Panc1 (cell line): ENCODE data around the gene KANSL3. TPM values are rescaled to one million over a fixed set of nuclear protein-coding genes. Genes with fewer than 3 reads are reported as not detected.

Experiments used
- ATAC-seq: fragments of 200-7000 bp; cut with Tn5 transposase; 2 replicates; pipeline ENCODE4 v1.9.1; 2020; ENCODE audit warnings: mild to moderate bottlenecking, moderate library complexity
- BruUV-seq: library from RNA; stranded (reverse); fragments of 400-500 nt; replicated peaks from 2 replicates; lab custom pipeline; 2021; lab: Mats Ljungman, UMichigan
- CTCF ChIA-PET: fragments of 300-600 bp; sonication (Branson Sonifier 250); formaldehyde crosslinking; loops from one replicate; lab custom pipeline; 2022; ENCODE audit warnings: antibody characterized with exemption; lab: Charles Lee
- POLR2A ChIA-PET: fragments of 300-600 bp; sonication (Branson Sonifier 250); formaldehyde crosslinking; loops from one replicate; lab custom pipeline; 2022; ENCODE audit warnings: antibody characterized with exemption; lab: Charles Lee
- DNase-seq: peaks from one replicate; pipeline ENCODE4 v3.0.0-alpha.2; 2010; ENCODE audit warnings: low read depth, low spot score
- H3K27ac ChIP-seq: 2 replicates; pipeline ENCODE4 v1.5.1; 2011; ENCODE audit warnings: mild to moderate bottlenecking, low read length, inconsistent platforms
- H3K27me3 ChIP-seq: fragments of 200-500 bp; sonication (Bioruptor generic); 2 replicates; pipeline ENCODE4 v1.6.0; 2014; ENCODE audit warnings: low read length, inconsistent platforms; ENCODE audit not compliant: control insufficient read depth, insufficient read depth
- H3K36me3 ChIP-seq: fragments of 200-500 bp; sonication (Bioruptor generic); 2 replicates; pipeline ENCODE4 v1.5.1; 2014; ENCODE audit warnings: inconsistent platforms, mild to moderate bottlenecking, low read length, moderate library complexity; ENCODE audit not compliant: control insufficient read depth, insufficient read depth
- H3K4me1 ChIP-seq: 2 replicates; pipeline ENCODE4 v1.5.1; 2011; ENCODE audit warnings: inconsistent platforms, mild to moderate bottlenecking, low read length, moderate library complexity; ENCODE audit not compliant: control insufficient read depth, insufficient read depth
- H3K4me3 ChIP-seq, 2 experiments: 2 replicates each; pipeline ENCODE4 v1.5.1; 2011 to 2012; ENCODE audit warnings: low read depth in 2 of 2, low read length in 2 of 2, mild to moderate bottlenecking in 2 of 2, inconsistent platforms in 1 of 2, moderate library complexity in 1 of 2
- H3K9me3 ChIP-seq: fragments of 200-500 bp; sonication (Bioruptor generic); 2 replicates; pipeline ENCODE4 v1.5.1; 2014; ENCODE audit warnings: low read depth, mild to moderate bottlenecking, inconsistent platforms, low read length, moderate library complexity; ENCODE audit not compliant: control insufficient read depth, insufficient read depth
- CTCF ChIP-seq: fragments of 450-650 bp; IDR thresholded peaks from 2 replicates; pipeline ENCODE4 v1.5.1; 2017; ENCODE audit warnings: mild to moderate bottlenecking
- POLR2AphosphoS5 ChIP-seq: IDR thresholded peaks from 2 replicates; pipeline ENCODE4 v1.6.1; 2012; ENCODE audit warnings: mild to moderate bottlenecking, low read depth, low read length, moderate library complexity
- REST ChIP-seq, 2 experiments: IDR thresholded peaks; 2 replicates each; pipeline ENCODE4 v1.6.1; 2011 to 2012; ENCODE audit warnings: low read depth in 2 of 2, control low read depth in 1 of 2, low read length in 1 of 2, mild to moderate bottlenecking in 1 of 2, moderate library complexity in 1 of 2; ENCODE audit not compliant: insufficient read depth in 1 of 2
- SIN3A ChIP-seq: IDR thresholded peaks from 2 replicates; pipeline ENCODE4 v1.6.1; 2012; ENCODE audit warnings: low read depth, mild to moderate bottlenecking, low read length, moderate library complexity, borderline replicate concordance; ENCODE audit not compliant: insufficient read depth
- TCF7L2 ChIP-seq: IDR thresholded peaks from 2 replicates; pipeline ENCODE4 v1.6.1; 2011; ENCODE audit warnings: mild to moderate bottlenecking, low read depth, low read length, inconsistent platforms
- in situ Hi-C: cut with HindIII; loops from 2 replicates; pipeline ENCODE4 v1.10.0; 2016; ENCODE audit warnings: low sequenced_read_pairs, low pct_unique_long_range_greater_than_20kb
- intact Hi-C: fragments of 100-400 bp; cut with micrococcal nuclease; formaldehyde crosslinking; loops from one replicate; pipeline ENCODE4 v1.10.0; 2022; ENCODE audit not compliant: unreplicated experiment
- total RNA-seq: library from RNA; stranded (reverse); gene quantifications from one replicate; pipeline ENCODE4 v1.2.1, GENCODE V29; 2021; ENCODE audit not compliant: unreplicated experiment

The KANSL3 gene
- total RNA-seq, 1 experiment from 2014 or later: 50.3 TPM

GRCh38 chr2:96548558-96549465 is 89.3 kb downstream of the KANSL3 start:
- no peaks in the 10 kb centered on the region for H3K36me3 ChIP-seq
- DNase-seq (no peak), ATAC-seq (no peak)
- H3K4me3 ChIP-seq: no peak overlapping the region
- H3K9me3 ChIP-seq: no peaks in the 10 kb centered on the region
- POLR2A ChIA-PET: no interaction called here
- H3K27ac ChIP-seq: no peak overlapping the region
- no peaks in the 10 kb centered on the region for H3K27me3 ChIP-seq
- BruUV-seq: no TSS peak
- TF ChIP-seq REST (IDR thresholded peaks at IDR 0.05; ENCODE audit: insufficient read depth in 1 of 2, low read depth in 2 of 2, low read length in 1 of 2): no peak
- TF ChIP-seq POLR2AphosphoS5: no peak
- no peak for TF ChIP-seq SIN3A
- TF ChIP-seq CTCF: no peak
- TF ChIP-seq TCF7L2: no peak
- in situ Hi-C loops: no loop called here
- CTCF ChIA-PET: no interaction called here
- H3K4me1 ChIP-seq: no peaks in the 10 kb centered on the region; the same call in 1 of the 2 replicates
- intact Hi-C loops: no loop called here

GRCh38 chr2:96547731-96548171 is 90.4 kb downstream of the KANSL3 start:
- Histone ChIP-seq H3K9me3 (no peaks in the 10 kb centered on the region), H3K4me1 (no peaks in the 10 kb centered on the region; the same call in 1 of the 2 replicates), H3K27me3 (no peaks in the 10 kb centered on the region), H3K4me3 (no peak overlapping the region), H3K36me3 (no peaks in the 10 kb centered on the region), H3K27ac (no peak overlapping the region)
- intact Hi-C loops (no loop called here), in situ Hi-C loops (no loop called here)
- POLR2A ChIA-PET: no interaction called here
- TF ChIP-seq POLR2AphosphoS5 (no peak), SIN3A (no peak), CTCF (no peak), REST (IDR thresholded peaks at IDR 0.05; ENCODE audit: insufficient read depth in 1 of 2, low read depth in 2 of 2, low read length in 1 of 2) (no peak), TCF7L2 (no peak)
- BruUV-seq: no TSS peak
- DNase-seq: no peak
- CTCF ChIA-PET: interaction anchor here (0.6 to 0.9 kb wide), 2 partner anchors 9 to 38 kb away, joined by 3 to 4 read pairs; no protein-coding TSS in a partner anchor
- ATAC-seq: no peak
